Astrocyte of the cerebellum (primary cell): Measurements from ENCODE around the gene ESX1.

Source experiments
- DNase-seq: peaks from one replicate; pipeline ENCODE4 v3.0.0-alpha.2; 2011; ENCODE audit warnings: low read depth
- H3K4me3 ChIP-seq: 2 replicates; pipeline ENCODE4 v1.5.1; 2011; ENCODE audit warnings: mild to moderate bottlenecking, low read depth, low read length, moderate library complexity
- CTCF ChIP-seq: IDR thresholded peaks from 2 replicates; pipeline ENCODE4 v1.5.1; 2012; ENCODE audit warnings: low read length, low read depth, moderate library complexity, mild to moderate bottlenecking; ENCODE audit errors: missing control alignments
- in situ Hi-C: cut with HindIII; loops from 2 replicates; pipeline ENCODE4 v1.10.0; 2017; ENCODE audit warnings: low sequenced_read_pairs

ESX1 gene

GRCh38 chrX:104254442-104255115, at the start of gene ESX1:
Gene ESX1 (minus strand): TSS chrX:104254933. CDS start chrX:104254849, 84 bp downstream.
- in situ Hi-C loops: no loop called here
- TF ChIP-seq CTCF: no peak
- H3K4me3 ChIP-seq: peak within 1 kb of the TSS; percentile 24
- DNase-seq: no peak

DNA sequence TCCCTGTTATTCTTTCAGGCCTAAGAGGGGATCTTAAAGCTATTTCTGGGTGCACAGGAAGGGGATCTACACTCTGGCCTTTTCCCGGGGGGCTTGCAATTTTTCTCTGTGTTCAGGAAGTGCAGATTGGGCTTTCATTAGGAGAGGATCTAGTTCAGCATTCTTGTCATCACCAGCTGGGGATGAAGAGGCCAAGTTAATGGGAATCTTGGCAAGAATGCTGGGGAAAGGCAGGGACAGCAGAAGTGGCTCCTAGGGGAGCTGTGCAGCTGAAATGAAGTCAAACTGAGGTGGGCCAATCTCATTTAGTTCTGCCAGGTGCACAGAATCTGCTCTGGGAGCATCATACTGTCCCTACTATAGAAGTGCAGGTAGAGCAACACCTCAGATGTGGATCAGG, 40.9 kb upstream of the ESX1 start:
- in situ Hi-C loops: no loop called here
- no peak overlapping the region for H3K4me3 ChIP-seq
- TF ChIP-seq CTCF: no peak
- no peak for DNase-seq

DNA sequence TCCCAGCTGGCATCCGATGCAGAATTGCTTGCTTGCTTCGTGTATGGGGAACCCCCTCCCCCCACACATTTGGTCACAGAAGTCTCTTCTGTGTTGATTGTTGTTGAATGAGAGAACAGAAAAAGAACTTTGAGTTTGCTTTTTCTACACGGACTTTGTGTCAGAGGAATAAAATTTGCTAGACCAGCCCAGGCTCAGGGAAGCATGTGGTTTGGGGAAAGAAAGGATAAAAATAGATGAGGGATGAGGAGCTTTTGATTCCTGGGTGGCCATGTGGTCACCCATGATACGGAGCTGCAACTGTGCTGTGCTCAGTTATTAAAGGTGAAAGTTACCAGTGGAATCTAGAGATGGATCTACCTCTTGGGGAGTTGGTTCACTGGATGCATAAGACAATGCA, 34.2 kb upstream of the ESX1 start:
- no peak for DNase-seq
- H3K4me3 ChIP-seq: no peak overlapping the region
- TF ChIP-seq CTCF: no peak
- in situ Hi-C loops: no loop called here

DNA sequence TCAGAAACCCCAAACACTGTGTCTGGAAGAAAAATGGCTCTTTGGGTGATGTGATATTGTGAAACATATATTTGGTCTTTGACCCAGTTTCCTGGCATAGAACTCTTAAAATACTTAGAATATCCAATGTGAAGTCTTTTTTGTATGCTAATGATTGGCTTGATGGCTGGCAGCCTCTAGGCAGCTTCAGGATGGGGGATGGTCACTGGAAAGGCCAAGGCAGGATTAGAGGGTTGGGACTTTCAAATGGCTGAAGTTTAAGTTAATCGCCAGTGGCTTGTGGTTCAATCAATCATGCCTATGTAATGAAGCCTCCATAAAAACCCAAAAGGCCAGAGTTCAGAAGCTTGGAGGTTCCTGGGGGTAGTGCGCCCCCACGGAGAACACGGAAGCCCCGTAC, 33.5 kb upstream of the ESX1 start:
- in situ Hi-C loops: no loop called here
- no peak for TF ChIP-seq CTCF
- H3K4me3 ChIP-seq: no peak overlapping the region
- no peak for DNase-seq

- no peak for DNase-seq
- in situ Hi-C loops: no loop called here
- no peak for TF ChIP-seq CTCF
- H3K4me3 ChIP-seq: no peak overlapping the region
Observed at GRCh38 chrX:104285201-104285600, 30.5 kb upstream of the ESX1 start.

DNA sequence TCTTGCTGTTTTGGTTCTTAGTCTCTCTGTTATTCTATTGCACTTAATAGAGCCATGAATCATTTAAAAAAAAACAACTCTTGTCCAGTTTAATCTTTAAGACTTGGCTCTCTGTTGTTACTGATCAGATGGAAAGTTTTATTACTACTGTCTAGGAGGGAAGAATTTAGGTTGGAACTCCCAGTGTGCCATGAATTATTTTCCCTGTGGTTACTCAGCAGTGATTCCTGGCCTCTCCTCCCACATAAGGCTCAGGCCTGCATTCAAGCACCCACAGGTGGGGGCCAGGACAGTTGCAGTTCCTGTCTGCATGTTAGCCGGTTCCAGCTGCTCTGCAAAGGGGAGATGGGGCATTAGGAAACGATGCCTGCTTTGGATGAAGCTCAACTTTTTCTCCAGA, 29.8 kb upstream of the ESX1 start:
- no peak overlapping the region for H3K4me3 ChIP-seq
- in situ Hi-C loops: no loop called here
- TF ChIP-seq CTCF: no peak
- no peak for DNase-seq
